Measurements from ENCODE around the gene AMER3. TPM values are rescaled to one million over a fixed set of nuclear protein-coding genes. Genes with fewer than 3 reads are reported as not detected.

Gene AMER3
- total and polyA plus RNA-seq, 2 donors from 2014 or later, result not detected

GRCh38 chr2:130749641-130750040 lies 5.7 kb upstream of the AMER3 start:
- H3K9me3 ChIP-seq (ENCODE audit: control insufficient read depth in 2 of 3, insufficient read depth in 1 of 3, low read length in 3 of 3), result no peaks in the 10 kb centered on the region
- H3K36me3 ChIP-seq (ENCODE audit: control insufficient read depth in 2 of 3, insufficient read depth in 3 of 3, low read length in 3 of 3), result no peaks in the 10 kb centered on the region
- TF ChIP-seq, protein P1, sequence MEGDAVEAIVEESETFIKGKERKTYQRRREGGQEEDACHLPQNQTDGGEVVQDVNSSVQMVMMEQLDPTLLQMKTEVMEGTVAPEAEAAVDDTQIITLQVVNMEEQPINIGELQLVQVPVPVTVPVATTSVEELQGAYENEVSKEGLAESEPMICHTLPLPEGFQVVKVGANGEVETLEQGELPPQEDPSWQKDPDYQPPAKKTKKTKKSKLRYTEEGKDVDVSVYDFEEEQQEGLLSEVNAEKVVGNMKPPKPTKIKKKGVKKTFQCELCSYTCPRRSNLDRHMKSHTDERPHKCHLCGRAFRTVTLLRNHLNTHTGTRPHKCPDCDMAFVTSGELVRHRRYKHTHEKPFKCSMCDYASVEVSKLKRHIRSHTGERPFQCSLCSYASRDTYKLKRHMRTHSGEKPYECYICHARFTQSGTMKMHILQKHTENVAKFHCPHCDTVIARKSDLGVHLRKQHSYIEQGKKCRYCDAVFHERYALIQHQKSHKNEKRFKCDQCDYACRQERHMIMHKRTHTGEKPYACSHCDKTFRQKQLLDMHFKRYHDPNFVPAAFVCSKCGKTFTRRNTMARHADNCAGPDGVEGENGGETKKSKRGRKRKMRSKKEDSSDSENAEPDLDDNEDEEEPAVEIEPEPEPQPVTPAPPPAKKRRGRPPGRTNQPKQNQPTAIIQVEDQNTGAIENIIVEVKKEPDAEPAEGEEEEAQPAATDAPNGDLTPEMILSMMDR (IDR thresholded peaks at IDR 0.05; ENCODE audit: borderline replicate concordance, extremely low read depth, insufficient read depth), result no peak
- FAIRE-seq (no peak), DNase-seq (peak in 2 of 5 donors; percentile 7 to 21)
- intact Hi-C loops (cut with DNase I), result no loop called here
- H3K9ac ChIP-seq (ENCODE audit: low read length in 3 of 3), result no peak overlapping the region
- H3K4me1 ChIP-seq (ENCODE audit: control insufficient read depth in 2 of 3, insufficient read depth in 2 of 3, low read depth in 1 of 3, low read length in 3 of 3), result no peaks in the 10 kb centered on the region
- no peaks in the 10 kb centered on the region for H3K27me3 ChIP-seq (ENCODE audit: control insufficient read depth, insufficient read depth, low read length)
- no peak overlapping the region for H3K27ac ChIP-seq (ENCODE audit: low read depth in 2 of 2, low read length in 2 of 2)
- no peak overlapping the region for H3K4me3 ChIP-seq (ENCODE audit: low read length in 3 of 3)

DNA sequence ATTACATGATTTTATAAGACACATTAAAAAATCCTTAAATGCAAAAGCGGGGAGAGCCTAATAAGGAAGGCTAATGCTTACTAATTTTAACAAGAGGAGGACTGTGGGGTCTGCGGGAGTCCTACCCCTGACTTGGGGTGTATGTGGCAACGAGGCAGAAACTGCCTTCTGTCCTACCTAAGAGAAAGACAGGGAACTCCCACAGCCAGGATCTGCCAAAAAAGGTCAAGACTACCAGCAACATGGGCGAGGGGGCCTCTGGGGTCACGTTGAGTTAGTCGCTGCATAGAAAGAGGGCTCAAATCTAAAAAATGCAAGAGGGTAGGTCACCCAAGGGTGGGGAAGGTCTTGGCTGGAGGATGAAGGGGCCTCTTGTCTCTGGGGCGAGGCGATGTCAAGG lies 529 bp upstream of the AMER3 start:
- DNase-seq, result no peak

DNA sequence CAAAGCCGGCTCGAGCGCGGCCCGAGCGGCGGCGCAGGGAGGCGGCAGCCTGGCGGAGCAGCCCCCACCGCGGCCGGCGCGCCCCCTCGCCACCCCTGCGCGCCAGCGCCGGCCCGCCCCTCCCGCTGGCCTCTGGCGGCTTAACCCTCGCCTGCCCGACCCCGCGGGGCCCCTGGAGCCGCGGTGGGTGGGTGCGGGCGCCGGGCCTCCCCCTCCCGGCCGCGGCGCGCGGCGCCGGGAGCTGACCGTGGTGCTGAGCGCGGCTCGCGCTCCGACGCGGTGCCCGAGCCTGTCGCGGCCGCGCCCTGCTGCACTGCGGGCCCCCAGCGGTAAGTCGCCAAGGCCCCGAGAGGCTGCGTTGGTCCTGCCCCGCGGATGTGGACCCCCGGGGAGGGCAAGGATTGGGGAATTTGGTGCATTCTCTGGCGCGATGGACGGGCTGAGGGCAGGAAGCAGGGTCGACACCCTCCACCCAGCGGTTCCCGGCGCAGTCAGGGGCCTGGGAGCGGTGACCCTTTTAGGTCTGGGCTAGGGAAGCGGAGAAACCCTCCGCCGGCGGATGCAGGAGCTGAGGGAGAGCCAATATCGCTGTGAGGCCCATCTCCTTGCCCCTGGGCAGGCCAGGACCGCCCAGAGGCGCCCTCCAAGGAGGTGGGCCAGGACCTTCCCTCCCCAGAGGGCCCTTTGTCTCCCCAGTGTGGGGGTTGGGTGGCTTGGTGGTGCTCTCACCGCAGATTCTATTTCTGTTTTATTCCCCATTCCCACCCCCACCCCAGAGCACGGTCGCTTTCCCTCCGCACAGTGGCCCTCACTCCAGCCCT lies 923 bp downstream of the AMER3 start:
- DNase-seq (peak; percentile 66 to 82 (median 69)), FAIRE-seq (no peak)
- intact Hi-C loops (cut with DNase I), result no loop called here

More for the DNA sequence above, 529 bp upstream of the AMER3 start:
- FAIRE-seq, result no peak
- H3K9ac ChIP-seq (ENCODE audit: low read length in 3 of 3), result no peak overlapping the region
- TF ChIP-seq, protein P1 (IDR thresholded peaks at IDR 0.05; ENCODE audit: borderline replicate concordance, extremely low read depth, insufficient read depth), result no peak
- intact Hi-C loops (cut with DNase I), result no loop called here
- H3K9me3 ChIP-seq (ENCODE audit: control insufficient read depth in 2 of 3, insufficient read depth in 1 of 3, low read length in 3 of 3), result no peaks in the 10 kb centered on the region
- H3K4me3 ChIP-seq (ENCODE audit: low read length in 3 of 3), result no peak overlapping the region
- H3K4me1 ChIP-seq (ENCODE audit: control insufficient read depth in 2 of 3, insufficient read depth in 2 of 3, low read depth in 1 of 3, low read length in 3 of 3), result no peaks in the 10 kb centered on the region
- H3K36me3 ChIP-seq (ENCODE audit: control insufficient read depth in 2 of 3, insufficient read depth in 3 of 3, low read length in 3 of 3), result no peaks in the 10 kb centered on the region
- peaks cover 10% of the 10 kb centered on the region for H3K27me3 ChIP-seq (ENCODE audit: control insufficient read depth, insufficient read depth, low read length)
- H3K27ac ChIP-seq (ENCODE audit: low read depth in 2 of 2, low read length in 2 of 2), result no peak overlapping the region

More for the DNA sequence above, 923 bp downstream of the AMER3 start:
- no peak overlapping the region for H3K27ac ChIP-seq (ENCODE audit: low read depth in 2 of 2, low read length in 2 of 2)
- H3K9ac ChIP-seq (ENCODE audit: low read length in 3 of 3), result no peak overlapping the region
- H3K4me3 ChIP-seq (ENCODE audit: low read length in 3 of 3), result peak overlapping the region in 1 of 3 donors; percentile 51
- no peaks in the 10 kb centered on the region for H3K9me3 ChIP-seq (ENCODE audit: control insufficient read depth in 2 of 3, insufficient read depth in 1 of 3, low read length in 3 of 3)
- no peaks in the 10 kb centered on the region for H3K4me1 ChIP-seq (ENCODE audit: control insufficient read depth in 2 of 3, insufficient read depth in 2 of 3, low read depth in 1 of 3, low read length in 3 of 3)
- TF ChIP-seq, protein P1 (IDR thresholded peaks at IDR 0.05; ENCODE audit: borderline replicate concordance, extremely low read depth, insufficient read depth), result no peak
- H3K27me3 ChIP-seq (ENCODE audit: control insufficient read depth, insufficient read depth, low read length), result peaks cover 10% of the 10 kb centered on the region
- no peaks in the 10 kb centered on the region for H3K36me3 ChIP-seq (ENCODE audit: control insufficient read depth in 2 of 3, insufficient read depth in 3 of 3, low read length in 3 of 3)

Data from kidney (tissue), 14 donors.